ENCODE measurements around the gene DEFB123.
"Not testable (repeated sequence)": the region's sequence is repeated elsewhere in the genome, so short reads cannot be mapped to it uniquely, and the experiment has no call there.

The DEFB123 gene, protein sequence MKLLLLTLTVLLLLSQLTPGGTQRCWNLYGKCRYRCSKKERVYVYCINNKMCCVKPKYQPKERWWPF

DNA sequence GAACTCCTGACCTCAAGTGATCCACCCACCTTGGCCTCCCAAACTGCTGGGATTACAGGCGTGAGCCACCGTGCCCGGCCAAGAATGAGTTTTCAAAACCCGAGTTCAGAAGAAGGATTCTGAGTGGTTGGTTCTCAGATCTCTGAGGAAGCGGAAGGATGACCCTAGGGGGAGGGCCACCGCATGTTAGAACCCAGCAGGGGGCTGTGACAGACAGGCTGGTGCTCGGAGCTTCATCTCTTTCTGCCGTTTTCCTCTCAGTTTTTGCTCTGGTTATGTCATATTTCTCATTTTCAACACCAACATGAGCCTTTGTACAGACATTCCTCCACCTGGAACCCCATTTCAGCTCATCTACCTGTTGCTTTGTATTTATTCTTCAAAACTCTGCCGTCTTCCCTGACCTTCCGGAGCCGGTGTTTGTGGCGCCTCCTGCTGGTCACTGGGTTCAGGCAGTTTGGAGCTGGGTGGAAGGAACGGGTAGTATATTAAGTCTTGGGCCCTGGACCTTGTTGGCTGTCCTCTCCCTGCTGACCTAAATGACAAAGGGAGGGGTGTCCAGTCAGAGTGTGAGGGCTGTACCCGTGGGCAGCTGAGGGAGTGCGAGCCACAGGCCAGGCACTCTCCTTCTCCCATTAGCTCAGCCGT, at the start of gene DEFB123:
Gene DEFB123 (plus strand): TSS at position 621 of the 648 bp plus-strand sequence. CDS start 67 bp downstream, outside the sequence.
- DNase-seq, result no peak

DNA sequence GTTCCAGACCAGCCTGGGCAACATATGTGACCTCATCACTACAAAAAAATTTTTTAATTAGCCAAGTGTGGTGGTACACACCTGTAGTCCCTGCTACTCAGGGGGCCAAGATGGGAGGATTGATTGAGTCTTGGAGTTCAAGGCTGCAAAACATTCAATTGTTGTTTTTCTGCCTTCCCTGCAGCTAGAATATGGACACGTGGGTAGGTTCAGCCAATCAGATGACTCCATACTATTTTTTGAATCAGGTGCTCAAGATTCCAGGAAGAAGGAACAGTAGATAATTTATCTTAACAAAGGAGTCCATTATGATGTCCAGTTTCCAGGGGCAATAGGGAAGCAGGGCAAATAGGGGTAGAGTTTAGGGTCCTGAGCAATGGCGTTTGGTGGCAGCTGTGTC, 47.6 kb upstream of the DEFB123 start:
- no peak for DNase-seq

DNA sequence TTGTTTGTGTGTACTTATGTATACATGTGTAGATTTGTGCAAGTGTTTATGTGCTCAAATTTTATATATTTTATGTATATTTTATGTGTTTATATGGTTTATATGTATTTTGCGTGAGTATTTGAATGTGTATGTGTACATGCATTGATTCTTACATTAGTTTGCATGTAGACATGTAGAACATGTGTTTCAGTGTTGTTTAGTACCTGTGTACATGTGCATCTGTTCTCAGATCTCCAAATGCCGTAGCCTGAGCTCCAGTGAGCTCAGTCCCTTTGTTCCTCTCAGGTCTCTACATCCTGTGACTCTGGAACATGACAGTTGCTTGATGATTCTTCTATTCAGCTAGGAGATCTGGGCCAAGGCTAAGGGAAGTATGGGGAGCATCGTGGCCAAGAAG, 45.5 kb upstream of the DEFB123 start:
- DNase-seq, result no peak

DNA sequence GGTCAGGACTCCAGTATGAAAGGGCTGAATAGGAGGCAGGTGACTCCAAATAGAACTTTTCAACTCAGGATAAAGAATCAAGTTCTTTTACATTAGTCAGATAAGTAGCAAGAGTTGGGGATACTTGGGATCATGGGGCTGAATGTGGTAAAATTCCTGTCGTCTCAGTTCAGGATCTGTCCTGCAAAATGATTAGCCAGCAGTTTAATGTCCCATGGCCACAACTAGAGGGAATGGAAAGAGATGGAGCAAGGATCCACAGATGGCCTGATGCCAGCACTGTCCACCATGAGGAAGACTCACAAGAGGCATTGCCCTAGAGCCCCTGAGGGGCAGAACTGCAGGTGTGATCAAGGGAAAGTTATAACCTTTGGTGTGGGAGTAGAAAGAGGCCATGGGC, 36.5 kb upstream of the DEFB123 start:
- no peak for DNase-seq

DNA sequence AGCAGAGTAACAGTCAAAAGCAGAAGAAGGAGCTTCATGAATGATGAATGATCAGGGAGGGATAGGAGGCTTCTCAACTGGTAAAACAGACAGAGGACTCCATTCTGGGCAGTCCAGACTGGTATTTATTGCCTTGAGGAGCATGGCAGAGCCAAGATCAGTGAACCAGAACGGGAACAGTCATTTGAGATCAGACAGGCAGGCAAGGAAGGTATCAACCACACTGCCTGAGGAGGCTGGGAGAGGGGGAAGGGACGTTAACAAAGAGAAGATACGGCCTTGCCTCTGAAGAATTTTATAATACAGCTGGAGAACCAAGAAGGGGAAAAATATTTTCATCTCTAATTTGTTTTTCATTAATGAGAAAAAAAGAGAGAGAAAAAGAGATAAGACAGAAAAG, 34.3 kb upstream of the DEFB123 start, which contains the start of gene DEFB121:
Gene DEFB121 (minus strand): TSS at position 101 of the 400 bp plus-strand sequence. CDS start 63 bp downstream, at position 38.
- DNase-seq, result no peak

DNA sequence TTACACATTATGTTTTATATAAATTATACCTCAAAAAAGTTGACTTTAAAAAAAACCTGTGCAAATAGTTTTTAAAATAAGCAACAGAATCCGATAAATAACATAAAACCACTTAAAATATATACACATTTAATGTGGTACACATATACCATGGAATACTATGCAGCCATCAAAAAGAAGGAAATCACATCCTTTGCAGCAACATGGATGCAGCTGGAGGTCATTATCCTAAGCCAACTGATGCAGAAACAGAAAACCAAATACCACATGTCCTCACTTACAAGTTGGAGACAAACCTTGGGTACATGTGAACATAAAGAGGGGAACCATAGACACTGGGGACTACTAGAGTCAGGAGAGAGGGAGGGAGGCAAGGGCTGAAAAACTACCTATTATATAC, 30.4 kb upstream of the DEFB123 start:
- DNase-seq, result no peak

DNA sequence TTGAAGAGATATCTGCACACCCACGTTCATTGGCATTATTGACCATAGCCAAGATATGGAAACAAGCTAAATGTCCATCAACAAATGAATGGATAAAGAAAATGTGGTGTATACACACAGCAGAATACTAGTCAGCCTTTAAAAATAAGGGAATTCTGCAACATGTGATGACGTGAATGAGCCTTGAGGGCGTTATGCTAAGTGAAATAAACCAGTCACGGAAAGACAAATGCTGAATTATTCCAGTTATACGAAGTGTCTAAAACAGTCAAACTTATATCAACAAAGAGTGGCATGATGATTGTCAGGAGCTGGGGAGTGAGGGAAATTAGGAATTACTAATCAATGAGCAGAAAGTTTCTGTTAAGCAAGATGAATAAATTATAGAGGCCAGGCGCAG, 26.1 kb upstream of the DEFB123 start:
- DNase-seq, result no peak

DNA sequence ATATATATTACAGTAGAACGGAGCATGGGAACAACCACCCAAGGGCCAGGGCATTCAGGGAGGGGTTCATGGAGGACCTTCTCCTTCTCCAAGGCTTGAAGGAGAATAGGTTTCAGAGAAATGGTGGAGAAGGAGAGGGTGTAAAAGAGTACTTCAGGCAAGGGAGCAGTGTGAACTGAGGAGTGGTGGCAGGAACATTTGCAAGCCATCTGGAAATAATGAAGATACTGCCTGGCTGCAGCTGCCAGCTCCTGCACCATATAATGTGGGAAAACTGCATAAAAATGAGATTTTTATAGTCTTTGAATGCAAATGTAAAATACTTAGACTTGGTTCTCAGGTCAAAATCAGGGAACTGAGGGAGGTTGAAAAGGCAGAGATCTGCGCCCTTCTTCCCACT, 24.8 kb upstream of the DEFB123 start:
- DNase-seq, result no peak

DNA sequence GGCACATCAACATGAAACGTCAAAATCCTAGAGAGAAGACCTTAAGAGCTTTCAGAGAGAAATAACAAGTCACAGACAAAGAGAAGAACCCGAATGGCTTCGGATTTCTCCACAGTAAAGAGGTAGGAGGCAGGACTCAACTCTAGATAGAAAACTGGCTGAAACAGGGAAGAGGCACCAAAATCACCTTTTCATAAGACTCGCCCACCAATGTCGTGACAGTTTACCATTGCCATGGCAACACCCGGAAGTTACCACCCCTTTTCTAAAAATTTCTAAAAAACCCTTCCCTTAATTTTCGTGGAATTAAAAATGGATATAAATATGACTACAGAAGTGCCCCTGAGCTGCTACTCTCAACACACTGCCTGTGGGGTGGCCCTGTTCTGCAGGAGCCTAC, 22.1 kb upstream of the DEFB123 start:
- DNase-seq, result no peak

DNA sequence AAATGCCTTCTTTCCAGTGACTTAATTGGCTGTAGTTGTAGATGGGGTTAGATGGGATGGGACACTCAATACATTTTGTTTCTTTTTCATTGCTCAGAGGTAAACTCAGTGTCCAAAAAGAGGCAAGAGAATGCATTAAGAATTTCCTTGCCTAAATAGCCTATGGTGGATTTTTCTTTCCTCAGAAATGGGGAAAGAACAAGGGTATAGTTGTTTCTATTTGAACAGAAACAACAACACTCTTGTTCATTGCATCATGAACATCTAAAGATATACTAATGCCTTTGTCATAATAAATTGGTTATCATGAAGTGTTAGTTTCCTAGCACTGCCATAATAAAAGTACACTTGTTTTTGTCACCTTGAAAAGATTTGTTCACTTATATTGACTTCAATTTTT, 14.6 kb upstream of the DEFB123 start:
- no peak for DNase-seq

DNA sequence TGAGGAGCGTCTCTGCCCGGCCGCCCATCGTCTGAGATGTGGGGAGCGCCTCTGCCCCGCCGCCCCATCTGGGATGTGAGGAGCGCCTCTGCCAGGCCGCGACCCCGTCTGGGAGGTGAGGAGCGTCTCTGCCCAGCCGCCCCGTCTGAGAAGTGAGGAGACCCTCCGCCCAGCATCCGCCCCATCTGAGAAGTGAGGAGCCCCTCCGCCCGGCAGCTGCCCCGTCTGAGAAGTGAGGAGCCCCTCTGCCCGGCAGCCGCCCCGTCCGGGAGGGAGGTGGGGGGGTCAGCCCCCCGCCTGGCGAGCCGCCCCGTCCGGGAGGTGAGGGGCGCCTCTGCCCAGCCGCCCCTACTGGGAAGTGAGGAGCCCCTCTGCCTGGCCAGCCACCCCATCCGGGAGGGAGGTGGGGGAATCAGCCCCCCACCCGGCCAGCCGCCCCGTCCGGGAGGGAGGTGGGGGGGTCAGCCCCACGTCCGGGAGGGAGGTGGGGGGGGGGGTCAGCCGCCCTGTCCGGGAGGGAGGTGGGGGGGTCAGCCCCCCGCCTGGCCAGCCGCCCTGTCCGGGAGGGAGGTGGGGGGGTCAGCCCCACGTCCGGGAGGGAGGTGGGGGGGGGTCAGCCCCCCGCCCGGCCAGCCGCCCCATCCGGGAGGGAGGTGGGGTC, 13.4 kb upstream of the DEFB123 start:
- not testable (repeated sequence) for DNase-seq

DNA sequence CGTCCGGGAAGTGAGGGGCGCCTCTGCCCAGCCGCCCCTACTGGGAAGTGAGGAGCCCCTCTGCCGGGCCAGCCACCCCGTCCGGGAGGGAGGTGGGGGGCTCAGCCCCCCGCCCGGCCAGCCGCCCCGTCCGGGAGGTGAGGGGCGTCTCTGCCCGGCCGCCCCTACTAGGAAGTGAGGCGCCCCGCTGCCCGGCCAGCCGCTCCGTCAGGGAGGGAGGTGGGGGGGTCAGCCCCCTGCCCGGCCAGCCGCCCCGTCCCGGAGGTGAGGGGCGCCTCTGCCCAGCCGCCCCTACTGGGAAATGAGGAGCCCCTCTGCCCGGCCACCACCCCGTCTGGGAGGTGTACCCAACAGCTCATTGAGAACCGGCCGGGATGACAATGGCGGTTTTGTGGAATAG, 12.9 kb upstream of the DEFB123 start:
- DNase-seq, result not testable (repeated sequence)

DNA sequence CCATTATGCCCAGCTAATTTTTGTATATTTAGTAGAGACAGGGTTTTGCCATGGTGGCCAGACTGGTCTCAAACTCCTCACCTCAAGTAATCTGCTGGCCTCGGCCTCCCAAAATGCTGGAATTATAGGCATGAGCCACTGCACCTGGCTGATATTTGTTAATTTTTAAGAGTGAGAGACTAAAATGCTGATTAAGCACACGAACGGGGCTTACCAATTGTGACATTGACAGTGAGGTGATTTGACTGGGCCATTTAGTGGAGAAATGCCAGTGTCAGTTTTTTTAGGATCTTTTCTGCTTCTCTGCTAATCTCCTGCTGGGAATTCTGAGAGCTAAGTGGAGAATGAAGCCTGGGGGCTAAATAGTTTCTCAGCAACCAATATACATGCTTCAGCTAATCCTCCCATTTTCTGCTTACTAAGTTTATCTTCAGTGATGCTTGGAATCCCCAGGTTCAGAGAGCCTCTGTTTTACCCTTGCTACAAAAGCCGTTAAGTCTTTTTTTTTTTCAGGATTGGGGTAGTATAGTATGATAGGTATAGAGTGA, 9.8 kb upstream of the DEFB123 start:
- no peak for DNase-seq

DNA sequence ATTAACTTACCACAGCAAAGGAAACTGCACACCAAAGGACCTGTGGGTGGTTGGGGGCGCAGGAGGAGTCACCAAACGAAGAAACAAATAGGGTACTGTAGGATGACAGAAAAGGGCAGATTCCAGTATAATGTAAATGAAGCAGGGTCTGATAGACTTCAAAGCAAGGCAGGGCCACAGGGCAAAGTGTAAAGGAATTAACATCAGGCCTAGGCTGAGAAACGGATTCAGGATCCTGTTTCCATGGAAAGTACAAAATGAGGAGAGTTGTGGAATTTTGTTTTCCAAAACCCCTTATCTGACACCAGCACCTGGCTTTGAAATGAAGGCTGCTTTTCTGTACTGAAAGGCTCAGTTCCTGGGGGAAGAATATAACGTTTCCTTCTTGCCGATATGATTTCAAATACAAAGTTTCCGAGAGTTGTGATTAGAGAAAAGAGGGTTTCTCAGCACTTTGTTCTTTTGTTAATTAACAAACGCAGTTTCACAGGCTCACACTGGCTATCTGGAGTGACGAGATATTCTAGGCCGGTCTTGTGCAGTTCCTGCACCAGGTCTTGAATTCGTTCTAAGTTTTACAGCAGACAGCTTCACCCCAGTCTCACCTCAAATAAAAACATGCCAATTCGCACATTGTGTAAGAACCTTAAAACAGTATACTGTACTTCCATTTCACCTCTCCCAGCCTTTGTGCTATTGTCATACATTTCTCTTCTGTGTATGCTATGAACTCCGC, 5.8 kb downstream of the DEFB123 start:
- no peak for DNase-seq

DNA sequence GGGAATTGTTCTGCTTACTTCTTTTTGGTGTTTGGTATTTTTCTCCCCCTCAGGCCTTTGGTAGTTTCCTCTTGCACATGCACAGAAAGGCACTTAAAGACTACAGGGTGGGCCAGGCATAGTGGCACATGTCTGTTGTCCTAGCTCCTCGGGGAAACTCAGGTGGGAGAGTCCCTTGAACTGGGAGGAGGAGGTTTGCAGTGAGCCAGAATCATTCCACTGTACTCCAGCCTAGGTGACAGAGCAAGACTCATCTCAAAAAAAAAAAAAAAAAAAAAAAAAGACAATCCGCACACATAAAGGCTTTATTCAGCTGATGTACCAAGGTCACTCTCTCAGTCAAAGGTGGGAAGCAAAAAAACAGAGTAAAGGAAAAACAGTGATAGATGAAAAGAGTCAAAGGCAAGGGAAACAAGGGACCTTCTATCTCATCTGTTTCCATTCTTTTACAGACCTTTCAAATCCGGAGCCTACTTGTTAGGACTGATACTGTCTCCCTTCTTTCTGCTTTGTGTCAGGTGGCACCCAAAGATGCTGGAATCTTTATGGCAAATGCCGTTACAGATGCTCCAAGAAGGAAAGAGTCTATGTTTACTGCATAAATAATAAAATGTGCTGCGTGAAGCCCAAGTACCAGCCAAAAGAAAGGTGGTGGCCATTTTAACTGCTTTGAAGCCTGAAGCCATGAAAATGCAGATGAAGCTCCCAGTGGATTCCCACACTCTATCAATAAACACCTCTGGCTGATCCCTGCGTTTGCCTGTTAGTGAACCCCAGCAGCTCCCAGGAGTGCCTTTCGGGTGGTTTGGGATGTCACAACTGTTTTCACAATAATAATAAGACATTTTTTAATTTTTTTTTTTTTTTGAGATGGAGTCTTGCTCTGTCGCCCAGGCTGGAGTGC, 9.3 kb downstream of the DEFB123 start:
- no peak for DNase-seq

DNA sequence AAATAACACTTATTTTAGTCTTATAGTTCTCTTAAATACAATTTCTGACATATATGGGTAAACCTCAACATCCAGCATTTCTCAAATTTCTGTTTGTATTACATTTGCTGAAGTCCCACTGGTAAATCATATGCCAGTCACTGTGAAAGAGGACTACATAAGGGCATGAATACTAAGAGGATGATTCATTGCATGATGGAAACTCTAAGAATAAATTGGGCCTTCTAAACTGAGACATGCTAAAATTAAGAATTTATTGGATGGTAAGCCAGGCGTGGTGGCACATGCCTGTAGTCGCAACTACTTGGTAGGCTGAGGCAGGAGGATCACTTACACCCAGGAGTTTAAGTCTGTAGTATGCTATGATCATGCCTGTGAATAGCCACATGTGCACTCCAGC, 12.1 kb downstream of the DEFB123 start:
- DNase-seq, result no peak

DNA sequence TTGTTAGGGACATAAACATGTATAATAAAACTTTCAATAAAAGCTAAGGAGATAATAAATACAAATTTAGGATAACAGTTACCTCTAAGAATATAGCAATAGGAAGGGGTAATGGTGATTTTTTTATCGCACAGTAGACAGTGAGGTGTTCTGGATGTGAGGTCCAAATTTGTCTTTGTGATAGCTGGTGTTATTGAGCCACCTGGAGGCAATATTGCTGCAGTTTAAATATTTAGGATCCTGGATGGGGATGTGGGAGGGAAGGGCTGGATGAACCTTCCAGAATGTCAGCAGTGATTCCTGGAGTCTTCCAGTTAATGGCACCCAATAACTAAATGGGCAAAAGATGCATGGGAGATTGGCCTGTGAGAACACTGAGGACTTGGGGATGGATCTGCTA, 13.9 kb downstream of the DEFB123 start:
- DNase-seq, result no peak

DNA sequence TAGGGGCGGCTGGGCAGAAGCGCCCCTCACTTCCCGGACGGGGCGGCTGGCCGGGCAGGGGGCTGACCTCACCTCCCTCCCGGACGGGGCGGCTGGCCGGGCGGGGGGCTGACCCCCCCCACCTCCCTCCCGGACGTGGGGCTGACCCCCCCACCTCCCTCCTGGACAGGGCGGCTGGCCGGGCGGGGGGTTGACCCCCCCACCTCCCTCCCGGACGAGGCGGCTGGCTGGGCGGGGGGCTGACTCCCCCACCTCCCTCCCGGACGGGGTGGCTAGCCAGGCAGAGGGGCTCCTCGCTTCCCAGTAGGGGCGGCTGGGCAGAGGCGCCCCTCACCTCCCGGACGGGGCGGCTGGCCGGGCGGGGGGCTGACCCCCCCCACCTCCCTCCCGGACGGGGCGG, 30.5 kb downstream of the DEFB123 start:
- not testable (repeated sequence) for DNase-seq

DNA sequence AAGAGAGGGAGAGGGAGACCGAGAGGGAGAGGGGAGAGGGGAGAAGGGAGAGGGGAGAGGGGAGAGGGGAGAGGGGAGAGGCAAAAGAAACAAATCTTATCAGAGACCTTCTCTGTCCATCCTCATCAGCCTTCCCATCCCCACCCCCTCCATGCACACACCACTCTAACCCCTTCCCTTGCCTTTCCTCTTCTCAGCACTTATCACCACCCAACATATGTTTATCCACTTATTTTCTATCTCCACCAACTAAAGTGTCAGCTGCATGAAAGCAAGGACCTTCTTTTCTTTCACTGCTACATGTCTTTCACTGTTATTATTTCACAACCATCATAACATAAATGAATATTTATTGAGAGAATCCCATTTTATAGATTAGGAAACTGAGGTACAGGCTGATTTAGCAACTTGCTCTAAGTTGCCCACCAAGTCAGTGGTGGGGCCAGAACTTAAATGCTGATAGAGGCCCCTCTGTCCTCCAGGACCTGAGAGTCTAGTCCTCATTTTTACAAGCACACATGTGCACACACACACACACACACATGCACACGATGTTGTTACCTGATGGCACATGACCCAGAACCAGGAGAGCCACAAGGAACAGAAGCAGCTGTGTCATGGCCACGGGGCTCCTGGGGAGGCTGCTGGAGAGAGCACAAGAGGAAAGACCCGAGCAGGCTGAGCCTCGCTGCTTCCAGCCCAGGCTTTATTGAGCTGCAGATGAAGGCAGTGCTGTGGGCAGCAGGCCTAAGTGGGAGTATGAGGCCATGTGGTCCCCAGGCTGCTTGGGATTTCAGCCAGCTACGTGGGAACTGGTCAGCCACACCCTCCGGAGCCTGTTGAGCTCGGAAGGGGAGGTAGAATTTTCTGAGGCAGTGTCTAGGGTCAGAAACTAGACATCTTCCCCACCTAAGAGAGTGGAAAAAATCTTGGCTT, 32.2 kb downstream of the DEFB123 start:
- DNase-seq, result no peak

DNA sequence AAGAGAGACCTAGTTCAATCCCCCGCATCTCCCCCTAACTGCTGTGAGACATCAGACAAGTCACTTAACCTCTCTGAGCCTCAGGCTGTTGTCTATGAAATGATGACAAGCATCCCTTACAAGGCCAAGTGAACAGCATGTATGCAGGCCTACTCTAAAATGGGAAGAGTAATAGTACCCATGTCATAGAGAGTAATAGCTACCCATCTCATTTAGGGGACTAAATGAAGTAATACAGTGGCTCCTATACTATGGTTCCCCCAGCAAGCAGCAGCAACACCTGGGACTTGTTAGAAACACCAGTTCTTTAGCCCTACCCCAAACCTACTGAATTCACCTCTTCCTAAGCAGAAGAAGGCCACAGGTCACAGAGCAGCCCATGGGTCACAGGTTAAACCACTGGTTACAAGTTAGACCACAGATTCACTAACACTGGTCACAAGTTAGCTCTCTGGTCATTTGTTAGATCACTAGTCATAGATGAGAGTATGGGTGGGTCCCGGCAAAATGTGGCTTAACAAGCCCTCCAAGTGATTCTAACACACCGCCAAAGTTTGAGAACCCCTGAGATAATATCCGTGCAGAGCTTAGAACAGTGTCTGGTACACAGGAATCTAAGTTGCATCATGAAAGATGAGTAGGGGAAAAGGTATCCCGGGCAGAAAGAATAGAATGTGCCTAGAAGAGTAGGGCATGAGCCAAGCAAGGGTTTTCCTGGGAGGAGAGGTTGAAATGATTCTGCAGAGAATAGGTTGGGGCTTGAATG, 33.1 kb downstream of the DEFB123 start:
- no peak for DNase-seq

DNA sequence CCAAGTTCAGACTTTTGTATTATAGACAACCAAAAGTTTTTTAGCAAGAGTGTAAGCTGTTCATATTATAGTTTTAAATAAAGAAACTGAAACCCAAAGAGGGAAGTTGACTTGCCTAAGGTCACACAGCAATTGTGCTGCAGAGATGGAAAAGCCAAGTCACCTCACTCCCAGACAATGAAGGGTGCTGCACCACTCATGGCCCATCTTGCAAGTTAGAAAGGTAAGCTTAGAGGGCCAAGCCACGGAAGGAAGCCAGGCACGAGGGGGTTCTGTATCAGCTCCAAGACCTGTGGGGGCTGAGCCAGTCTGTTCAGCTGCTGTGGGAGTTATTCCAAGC, 33.6 kb downstream of the DEFB123 start:
- DNase-seq, result no peak
